GM21515 (cell line): ENCODE results near the gene GPR151.

Experiments used
- ATAC-seq: cut with Tn5 transposase; IDR thresholded peaks from one replicate; pipeline ENCODE4 v1.9.1; 2021; ENCODE audit not compliant: unreplicated experiment

Gene GPR151

DNA sequence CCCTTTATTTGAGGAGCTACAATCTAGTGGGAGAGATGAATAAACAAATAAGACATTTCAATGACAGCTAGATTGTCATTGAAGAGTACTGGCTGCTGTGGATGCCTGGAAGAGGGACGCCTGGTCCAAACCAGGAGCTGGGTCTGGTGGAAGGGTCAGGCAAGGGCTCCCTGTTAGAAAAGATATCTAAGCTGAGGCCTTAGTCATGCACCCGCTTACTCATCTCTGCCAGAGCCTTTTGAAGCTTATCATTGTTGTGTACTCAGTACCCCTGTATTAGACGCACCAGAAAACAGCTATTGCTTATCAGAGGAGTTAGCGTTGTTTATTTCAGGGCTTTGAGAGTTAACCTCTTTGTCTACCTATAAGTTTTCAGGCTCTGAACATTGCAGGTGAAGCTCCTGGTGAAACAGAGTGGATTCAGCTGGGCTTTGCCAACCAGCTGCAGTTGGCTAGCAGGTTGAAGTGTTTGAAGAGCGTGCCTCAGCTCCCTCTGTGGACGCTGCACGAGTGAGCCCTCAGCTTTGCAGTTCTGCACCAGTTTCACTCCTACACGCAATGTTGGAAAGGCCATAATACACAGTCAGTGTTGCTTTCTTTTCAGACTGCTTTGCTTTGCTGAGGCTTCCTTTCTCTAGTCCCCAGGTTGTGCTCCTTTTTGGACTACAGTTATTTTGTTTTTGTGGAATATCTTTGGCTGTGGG, 5.6 kb upstream of the GPR151 start:
- ATAC-seq: no peak

DNA sequence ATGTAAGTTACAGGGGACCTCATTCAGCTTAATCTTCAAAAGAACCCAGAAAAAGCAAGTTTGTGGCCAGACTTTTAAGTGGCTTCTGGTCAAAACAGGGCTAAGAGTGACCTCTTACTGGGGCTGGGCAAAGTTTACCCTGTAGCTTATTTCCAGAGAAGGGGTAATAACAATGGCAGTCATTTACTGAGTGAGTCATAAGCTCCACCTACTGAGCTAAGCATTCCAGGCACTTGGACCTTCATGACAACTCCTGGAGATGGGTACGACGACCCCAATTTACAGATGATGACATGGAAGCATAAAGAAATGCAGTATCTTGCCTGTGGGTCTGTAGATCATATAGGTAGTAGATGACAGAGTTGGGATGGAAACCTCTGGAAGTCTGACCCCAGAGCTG, 4.7 kb upstream of the GPR151 start:
- no peak for ATAC-seq

DNA sequence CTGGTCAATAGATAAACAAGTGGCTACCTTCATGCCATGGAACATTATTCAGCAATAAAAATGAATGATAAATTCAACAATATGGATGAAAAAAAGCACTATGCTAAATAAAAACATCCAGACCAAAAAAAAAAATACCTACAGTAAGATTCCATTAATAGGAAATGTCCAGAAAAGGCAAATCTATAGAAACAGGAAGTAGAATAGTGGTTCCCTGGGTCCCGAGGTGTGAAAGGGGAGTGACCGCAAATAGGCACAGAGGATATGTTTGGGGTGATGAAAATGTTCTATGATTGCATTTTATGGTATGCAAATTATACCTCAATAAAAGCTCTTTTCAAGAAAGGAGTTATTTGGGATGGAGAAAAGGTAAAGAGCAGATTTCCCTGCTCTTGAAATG, 3.6 kb upstream of the GPR151 start:
- no peak for ATAC-seq

DNA sequence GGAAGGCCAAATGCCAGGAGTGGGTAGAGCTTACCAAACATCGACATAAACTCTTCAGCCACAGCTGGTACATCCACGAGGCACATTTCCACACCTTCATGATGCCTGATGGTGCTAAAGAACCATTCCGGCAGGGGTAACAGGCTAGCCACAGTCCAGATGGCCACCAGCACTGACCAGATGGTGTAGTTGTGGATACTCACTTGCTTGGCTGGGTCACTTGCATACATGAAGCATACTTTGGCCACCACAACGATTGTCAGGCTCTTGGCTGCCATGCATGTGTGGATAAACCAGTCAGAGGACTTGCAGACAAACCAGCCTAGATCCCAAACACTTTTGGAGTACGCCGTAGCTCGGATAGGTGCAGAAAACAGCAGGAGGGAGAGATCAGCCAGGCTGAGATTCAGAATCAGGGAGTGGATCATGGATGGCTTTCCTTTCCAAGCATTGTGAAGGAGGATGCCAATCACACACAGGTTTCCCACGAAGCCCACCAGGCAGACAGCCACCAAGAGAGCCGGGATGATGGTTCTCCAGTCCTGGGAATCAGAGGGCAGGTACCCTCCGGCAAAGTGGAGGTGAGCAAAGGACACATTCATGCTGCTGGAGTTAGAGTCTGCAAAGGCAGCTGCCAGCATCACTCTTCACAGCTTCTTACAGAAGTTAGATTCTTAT, 378 bp downstream of the GPR151 start:
- no peak for ATAC-seq

DNA sequence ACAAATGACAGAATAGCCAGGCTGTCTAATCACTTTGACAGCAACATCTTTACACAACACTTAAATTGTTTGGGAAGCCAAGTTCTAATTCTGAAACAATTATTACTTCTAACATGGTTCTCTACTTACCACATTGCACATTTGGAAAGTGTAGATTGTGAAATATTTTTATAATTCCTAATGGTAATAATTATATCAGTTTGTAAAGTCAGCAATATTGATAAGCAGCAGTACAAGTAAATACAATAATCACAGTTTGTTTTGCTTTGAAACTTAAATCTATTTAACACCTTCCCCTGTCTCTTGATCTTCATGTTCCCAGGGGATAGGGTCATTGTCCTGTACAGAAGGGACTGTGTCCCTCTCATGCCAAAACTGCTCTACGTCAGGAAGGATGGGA, 1.4 kb downstream of the GPR151 start:
- no peak for ATAC-seq

DNA sequence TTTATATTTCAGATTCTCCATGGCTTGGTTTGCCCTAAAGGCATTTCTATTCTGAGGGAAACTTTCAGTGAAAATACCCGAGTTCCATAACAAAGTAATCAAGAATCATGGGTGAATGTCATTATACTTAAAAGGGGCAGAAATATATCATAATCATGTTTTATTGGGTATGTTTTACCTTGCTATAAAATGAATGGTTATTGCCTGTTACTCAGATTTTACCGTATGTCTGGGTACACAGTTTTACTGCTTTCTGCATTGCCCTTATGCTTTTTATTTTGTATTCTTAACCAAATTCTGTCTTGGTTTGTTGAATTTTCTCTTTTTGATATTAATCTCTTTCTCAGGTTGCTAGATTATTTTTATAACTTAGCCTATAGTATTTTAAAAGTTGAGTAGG, 2.5 kb downstream of the GPR151 start:
- ATAC-seq: no peak

DNA sequence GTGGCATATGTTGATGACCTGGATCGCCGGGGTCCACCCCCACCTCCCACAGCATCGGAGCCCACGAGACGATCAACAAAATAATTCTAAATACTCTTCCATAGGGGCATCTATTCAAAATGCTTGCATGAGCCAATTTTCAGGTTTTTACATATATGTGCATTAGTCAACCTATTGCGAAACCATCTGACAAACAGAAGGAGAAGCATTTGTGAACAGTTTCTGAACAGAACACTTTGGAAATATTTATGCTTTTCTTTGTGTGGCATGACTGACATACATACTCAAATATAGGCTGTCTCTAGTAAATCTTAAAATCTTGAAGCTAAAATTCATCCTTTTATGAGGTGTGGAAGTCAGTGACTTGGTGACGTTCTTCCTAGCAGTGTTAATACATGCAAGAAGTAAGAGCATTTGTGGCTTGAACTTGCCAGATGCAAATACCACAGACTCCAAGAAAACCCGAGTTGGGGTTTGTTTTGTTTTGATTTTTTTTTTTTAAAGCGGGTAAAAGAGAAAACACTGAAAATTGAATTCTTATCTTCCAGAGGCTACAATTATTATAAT, 5.3 kb downstream of the GPR151 start:
- no peak for ATAC-seq

DNA sequence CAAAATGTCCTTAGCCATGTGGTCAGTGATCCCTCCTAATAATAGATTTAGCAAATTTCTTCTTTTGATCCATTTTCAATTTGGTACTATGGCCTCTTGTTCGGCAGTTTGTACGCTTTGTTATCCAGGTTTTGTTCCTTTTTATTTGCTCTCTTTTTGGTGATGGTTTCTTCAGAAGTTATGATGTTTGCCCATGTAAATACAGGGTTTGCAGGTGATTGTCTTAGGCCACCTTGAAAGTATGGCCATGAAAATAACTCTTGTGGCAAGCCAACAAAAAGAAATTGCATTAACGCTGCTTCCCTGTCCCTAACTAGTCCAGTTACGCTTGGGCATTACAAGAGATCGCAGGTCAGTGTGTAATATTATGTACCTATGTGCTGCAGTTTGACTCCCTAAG, 8.6 kb downstream of the GPR151 start:
- no peak for ATAC-seq

DNA sequence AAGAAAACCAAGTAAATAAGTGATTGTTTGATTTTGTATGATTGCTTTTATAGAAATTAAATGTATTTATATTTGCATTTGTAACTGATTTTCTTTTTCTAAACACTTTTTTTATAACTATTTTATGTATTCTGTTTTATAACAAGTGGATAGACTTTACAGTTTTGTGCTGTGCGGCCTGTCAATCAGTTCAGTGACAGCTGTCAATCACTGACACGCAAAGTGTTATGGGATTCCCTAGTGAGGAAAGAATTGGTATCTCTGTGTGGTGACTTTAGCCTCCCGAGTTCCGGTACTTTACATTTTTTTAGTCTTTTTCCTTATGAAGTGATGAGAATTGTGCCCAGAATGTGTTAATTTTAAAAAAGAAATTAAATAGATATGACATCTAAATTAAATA, 16.3 kb downstream of the GPR151 start:
- ATAC-seq: no peak

DNA sequence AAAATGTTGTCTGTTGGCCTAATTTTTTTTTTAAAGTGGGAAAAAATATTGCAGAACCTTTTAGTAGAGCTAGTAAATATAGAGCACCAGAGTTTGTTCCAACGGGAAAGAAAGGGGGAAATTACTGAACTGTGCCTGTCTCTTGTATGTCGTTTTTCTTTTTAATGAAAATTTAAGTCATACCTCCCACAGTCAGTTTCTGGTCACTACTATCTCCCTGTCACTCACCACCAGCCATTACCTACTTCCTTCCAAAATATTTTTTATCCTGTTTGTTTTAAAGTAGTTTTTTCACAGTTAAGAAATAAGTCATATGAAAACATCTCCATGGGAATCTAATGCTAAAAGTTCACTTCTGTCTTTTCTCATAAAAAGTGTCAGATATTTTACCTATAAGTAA, 21.3 kb downstream of the GPR151 start:
- ATAC-seq: no peak

DNA sequence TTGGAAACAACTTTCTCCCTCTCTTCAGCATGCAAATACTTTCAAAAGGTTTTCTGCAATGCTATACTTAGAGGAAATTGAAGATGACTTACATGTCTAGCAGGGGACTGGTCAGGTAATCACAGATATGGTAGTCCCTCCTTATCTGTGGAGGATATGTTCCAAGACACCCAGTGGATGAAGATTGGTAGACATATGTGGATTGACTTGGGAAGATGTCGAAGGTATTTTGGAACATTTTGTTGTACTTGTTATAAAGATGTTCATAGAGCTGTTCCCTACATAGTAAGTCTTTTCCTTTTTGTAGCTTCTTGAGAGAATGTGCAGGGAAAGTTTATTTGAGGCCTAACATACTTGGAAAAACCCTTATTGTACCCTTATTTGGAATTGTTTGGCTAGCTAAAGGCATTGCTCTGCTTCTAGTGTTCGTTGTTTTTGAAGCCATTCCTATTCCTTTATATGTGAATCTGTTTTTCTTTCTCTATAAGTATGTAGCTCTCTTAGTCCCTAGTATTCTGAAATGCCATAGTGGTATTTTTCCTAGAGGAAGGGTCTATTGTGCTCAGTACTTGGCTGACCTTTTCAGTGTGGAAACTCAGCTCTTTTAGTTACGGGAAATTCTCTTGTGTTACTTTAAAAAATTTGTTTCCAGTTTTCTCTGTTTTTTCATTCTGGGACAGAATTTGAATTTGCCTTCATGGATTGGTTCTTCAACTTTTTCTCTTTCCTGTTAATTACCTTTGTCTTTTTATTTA, 25.7 kb downstream of the GPR151 start:
- ATAC-seq: no peak

DNA sequence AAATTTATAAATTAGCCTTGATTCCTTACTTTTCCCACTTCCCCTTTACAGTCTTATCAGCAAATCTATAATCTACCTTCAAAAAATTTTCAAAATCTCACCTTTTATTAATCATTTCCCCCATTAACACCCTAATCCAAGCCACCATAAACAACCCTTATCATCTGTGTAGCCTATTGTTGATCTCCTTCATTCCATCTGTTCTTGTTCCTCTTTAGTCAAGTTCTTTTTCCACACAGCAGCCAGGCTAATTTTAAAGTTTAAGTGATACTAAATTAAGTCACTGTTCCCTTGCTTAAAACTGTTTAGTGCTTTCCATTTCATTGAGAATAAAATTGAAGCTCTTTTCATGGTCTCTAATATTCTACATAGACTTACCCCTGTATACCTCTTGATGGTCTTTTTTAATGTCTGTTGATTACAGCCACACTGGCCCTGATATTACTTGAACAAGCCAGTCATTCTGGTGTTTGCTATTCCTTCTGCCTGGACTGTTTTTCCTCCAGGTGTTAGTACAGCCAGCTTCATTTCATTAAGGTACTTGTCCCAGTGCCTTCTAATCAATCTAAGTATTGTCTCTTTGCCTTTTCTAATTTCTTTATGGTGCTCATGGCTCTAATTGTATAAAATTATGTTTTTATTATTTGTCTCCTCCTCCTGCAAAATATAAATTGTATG, 31.1 kb downstream of the GPR151 start:
- no peak for ATAC-seq

DNA sequence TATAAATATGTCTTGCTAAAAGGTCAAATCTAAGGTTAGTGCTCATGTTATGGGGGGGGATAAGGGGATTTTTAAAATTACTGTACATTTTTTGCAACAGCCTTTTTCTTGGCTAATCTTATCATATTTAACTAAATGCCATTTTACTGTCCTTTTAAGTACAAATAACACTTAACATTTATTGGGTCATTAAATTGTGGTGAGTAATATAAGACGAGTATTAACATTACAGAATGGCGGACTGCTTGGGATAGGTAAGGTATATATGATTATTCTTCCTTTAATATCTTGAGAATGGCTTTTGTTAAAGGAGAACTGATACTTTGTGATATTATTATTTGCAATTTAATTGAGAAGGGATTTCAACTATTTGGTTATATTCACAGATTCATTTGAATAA, 33.2 kb downstream of the GPR151 start:
- no peak for ATAC-seq

DNA sequence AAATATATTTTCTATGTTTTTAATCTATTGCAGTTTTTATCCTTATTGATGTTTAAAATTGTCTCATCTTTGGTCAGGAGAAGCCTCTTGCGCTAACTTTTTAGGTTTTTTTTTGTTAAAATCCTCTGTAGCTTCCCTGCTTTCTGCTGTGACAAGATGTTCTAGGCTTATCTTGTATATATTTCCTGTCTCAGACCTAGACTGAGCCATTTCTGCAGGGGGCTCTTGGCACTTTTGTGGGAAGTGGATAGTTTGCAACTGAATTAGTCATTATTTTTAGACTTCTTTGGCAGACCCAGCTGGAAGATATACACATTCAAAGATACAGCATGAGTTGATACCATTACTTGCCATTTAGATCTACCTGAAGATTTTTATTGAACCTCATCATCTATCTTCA, 40.1 kb downstream of the GPR151 start:
- ATAC-seq: no peak

DNA sequence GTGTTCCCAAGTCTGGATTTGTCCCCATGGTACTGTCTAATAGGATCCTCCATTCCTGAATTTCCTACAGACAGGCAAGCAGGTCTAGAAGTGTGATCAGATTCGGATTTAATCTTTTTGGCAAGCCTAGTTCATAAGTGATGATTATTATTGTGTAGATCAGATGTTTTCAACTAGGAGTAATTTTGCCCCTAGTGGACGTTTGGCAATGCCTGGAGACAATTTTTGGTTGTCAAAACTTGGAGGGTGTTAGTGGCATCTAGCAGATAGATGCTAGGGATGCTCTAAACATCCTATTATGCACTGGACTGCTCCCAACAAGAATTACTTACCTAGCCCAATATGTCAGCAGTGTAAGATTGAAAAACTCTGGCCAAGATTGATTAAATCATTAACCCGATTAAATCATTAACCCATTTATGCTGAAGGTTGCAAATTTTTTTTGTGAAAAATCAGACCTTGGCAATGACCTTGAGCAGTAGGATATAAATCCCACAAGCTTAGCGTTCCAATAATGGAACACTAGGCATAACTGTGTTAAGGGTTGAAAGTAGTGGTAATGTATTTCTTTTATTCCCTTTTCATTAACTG, 40.7 kb downstream of the GPR151 start:
- ATAC-seq: no peak

DNA sequence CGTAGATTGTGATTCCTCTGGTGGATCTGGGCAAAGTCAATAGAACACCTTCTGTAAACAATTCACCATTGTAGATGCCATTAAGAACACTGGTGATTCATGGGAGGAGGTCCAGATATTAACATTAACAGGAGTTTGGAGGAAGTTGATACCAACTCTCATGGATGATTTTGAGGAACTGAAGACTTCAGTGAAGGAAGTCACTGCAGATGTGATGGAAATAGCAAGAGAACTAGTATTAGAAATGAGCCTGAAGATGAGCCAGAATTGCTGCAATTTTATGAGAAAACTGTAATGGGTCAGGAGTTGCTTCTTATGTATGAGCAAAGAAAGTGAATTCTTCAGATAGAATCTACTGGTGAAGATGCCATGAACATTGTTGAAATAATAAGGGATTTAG, 41.9 kb downstream of the GPR151 start:
- ATAC-seq: no peak

DNA sequence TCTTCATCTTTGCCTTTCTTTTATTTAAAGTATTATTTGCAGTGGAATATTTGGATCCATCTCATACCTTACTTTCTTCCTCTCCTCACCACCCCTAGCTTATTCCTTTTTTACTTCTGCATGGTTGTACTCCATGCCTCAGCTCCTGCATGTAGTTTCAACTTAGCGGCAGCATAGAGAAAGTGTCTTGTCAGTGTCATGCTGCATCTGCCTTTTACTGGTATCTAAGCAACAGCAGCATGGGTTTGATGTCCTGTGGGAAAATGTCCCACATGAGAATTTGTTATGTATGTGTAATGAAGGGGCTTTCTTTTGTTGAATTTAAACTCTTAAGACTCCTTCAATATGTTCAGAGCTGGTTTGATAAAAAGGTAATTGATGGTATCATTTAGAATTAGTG, 48.2 kb downstream of the GPR151 start:
- ATAC-seq: no peak

DNA sequence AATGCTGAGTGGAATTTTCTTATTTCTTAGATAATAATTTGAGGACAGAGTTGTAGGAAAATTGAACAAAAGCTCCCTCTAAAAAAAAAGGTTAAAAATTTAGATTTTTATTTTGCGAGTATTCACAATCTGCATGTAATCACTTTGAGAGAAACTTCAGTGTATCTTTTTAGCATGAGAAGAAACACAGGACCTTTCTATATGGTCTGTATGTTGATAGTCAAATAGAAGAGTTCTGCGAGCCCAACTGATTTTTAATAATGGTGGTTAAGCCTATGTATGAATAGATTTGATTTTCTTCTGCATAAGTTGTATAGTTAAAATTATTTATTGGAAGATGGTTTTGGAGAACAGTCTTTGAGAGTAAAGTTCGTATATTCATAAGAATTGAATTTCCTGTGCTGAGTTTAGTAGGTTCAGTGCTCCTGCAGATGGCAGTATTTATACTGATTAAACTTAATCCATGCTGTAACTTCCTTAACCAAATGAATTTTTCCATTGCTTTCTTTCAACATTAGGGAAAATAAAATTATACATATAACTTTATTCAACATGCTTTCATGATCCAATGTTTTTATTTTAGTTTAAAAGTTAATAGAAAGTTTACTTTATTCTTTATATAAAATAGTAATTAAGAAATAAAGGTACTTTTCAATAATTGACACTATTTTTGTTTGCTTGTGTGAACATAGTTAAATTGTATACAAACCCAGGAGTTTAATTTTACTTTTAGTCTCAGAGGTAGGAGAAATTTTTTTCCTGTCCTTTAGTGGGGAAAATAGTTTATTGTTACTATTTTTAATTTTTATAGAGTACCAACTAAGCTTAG, 49.3 kb downstream of the GPR151 start:
- no peak for ATAC-seq

DNA sequence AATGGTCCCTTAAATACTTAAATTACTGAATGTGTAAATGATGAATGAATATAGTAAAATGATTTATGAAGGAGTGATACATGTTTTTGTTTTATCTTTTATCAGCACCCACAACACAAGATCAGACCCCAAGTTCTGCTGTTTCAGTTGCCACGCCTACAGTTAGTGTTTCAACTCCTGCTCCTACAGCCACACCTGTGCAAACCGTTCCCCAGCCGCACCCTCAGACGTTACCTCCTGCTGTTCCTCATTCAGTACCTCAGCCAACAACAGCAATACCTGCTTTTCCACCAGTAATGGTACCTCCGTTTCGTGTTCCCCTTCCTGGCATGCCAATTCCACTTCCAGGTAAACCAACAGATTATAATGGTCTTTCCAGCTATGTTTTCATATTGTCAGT, 52.5 kb downstream of the GPR151 start:
- no peak for ATAC-seq
